RKO (cell line): Measurements from ENCODE around the gene TBCD.
A peak's percentile ranks its signal among the peaks of the same experiment; 100 is the strongest.
"Not testable (repeated sequence)": the region's sequence is repeated elsewhere in the genome, so short reads cannot be mapped to it uniquely, and the experiment has no call there.

ENCODE experiments used
- DNase-seq: peaks from one replicate; pipeline ENCODE4 v3.0.0-alpha.2; 2016; ENCODE audit warnings: low spot score

Gene TBCD

DNA sequence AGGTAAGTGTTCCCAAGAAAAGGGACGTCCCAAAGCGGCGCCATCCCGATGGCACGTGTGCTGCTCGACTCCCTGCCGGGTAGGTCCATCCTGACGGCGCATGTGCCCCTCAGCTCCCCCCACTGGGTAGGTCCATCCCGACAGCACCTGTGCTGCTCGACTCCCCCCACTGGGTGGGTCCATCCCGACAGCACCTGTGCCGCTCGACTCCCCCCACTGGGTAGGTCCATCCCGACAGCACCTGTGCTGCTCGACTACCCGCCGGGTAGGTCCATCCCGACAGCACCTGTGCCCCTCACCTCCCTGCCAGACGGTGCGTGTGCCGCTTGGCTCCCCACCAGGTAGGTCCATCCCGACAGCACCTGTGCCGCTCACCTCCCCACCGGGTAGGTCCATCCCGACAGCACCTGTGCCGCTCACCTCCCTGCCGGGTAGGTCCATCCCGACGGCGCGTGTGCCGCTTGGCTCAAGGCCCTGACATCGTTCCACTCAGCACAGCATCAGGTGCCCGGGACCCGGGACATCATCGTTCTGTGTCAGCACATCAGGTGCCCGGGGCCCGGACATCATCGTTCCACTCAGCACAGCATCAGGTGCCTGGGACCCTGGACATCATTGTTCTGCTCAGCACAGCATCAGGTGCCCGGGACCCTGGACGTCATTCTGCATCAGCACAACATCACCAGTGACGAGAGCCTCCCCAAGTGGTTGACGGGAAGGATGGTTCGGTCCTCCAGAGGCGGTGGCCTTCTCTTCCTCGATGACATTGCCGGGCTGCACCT is 22.2 kb upstream of the TBCD start:
- no peak for DNase-seq

DNA sequence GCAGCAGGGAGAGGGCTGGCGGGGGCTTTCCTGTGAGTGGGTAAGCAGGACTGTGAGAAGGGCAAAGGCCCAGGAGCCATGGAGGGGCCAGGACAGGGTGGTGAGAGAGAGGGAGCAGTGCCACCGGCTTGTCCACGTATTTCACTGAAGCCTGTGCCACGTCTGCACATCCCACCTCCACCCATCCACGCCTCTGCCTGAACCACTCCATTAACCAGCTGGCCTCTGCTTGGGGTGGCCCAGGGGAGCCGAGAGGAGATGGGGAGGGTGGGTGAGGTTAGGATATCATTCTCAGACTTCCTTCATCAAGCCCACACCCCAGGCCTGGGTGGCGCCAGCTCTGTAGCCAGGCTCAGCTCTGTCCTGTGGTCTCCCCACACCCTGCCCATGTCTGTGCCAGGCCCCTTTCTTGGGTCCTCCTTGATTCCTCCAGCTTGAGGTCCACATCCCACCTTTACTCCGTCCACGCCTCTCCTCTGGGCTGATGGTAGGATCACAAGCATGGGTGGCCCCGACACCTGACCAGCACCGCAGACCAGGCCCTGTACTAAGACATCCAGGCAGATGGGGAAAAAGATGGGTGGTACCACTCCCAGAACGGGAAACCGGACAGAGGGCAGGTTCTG is 19.6 kb upstream of the TBCD start:
- no peak for DNase-seq

DNA sequence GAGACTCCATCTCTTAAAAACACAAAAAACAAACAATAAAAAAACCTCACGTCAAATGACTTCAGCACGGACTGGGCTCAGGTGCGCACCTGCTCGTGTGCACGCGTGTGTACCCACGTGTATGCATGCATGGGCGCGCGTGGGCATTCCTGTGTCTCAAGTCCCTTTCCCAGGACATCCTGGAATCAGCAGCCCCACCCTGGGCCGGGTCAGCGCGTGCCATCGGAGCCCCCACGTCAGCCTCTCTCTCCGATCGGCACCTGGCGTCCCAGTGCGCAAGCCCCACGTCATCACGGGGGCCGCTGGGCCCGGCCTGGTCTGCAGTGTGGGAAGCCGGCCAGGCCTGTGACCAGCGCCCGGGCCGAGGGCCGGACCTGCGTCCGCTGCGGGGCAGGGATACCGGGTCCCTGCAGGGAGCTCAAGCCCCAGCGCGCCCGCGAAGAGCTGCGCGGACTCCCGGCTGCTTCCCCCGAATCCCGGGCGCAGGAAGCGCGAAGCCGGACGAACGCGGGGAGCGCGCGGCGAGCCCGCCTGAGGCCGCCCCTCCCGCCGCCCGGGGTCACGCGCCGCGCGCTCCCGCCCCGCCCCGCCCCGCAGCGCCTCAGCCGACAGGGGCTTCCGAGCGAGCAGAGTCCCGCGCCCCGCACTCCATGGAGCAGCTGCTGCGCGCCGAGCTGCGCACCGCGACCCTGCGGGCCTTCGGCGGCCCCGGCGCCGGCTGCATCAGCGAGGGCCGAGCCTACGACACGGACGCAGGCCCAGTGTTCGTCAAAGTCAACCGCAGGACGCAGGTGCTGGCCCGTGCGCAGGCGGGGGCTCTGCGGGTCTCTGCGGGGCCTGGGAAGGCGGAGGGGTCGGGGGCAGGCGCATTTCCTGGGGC is 16.6 kb upstream of the TBCD start, which contains the start of gene FN3K:
TSS of gene FN3K (plus strand) at position 629 of the 880 bp plus-strand sequence. CDS start at position 651, 22 bp downstream.
- DNase-seq, result peak; percentile 75

DNA sequence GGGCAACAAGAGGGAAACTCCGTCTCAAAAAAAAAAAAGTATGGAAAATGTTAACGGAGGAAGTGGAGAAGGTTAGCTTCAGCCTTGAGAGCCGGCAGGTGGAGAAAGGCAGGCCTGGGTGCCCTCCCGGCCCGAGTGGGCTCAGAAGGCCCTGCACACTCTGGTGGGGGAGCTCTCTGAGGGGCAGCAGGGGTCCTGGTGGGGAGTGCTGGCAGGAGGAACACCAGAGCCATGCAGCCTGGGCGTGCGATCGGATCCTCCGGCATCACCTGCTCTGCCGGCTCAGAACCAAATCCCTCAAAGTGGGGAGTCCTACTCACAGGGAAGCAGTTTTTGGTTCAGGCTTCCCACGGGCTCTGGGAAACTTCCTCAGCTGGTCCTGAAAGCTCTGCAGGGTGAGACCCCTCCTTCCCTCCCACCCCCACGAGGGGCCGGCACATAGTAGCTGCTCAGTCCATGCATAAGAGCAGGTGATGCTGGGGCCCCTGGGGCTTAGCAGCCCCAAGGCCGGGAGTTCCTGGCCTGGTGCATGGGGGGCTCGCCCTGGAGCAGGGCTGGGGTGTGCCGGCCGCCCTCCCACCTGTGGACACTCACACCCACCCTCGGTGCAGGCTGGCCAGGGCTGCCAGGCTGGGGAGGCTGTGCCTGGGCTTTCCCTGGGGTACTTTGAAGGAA is 15.2 kb upstream of the TBCD start:
- DNase-seq, result no peak

DNA sequence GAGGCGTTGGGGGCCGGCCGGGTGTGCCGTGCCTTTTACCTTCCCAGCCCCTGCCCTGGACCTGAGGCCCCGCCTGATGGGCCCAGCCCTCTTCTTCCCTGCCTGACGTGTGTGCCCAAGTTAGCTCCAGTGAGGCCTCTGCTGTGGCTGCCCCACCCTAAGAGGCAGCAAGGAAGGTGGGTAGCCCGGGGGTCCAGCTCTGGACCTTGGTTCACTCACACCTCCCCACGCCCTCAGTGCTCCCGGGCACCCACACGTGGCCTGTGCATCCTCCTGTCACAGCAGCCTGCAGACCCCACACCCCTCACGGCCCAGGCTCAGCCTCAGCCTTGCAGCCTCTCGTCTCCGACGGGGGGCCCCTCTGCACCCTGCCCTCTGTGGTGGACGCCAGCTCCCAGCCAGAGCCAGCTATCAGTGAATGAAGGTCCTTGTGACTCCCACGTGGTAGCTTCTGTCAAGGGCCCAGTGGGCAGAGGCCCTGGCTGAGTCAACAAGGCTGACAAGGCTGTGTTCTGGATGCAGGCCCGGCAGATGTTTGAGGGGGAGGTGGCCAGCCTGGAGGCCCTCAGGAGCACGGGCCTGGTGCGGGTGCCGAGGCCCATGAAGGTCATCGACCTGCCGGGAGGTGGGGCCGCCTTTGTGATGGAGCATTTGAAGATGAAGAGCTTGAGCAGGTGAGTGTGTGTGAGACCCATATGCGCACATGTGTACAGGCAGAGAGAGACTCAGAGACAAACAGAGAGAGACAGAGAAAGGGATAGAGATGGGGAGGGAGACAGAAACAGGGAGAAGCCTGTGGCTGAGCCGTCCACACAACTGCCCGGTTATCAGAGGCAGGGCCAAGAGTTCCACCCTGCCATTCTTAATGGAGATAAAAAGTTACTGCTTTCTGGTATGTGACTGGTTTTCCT is 13.6 kb upstream of the TBCD start:
- DNase-seq, result no peak

DNA sequence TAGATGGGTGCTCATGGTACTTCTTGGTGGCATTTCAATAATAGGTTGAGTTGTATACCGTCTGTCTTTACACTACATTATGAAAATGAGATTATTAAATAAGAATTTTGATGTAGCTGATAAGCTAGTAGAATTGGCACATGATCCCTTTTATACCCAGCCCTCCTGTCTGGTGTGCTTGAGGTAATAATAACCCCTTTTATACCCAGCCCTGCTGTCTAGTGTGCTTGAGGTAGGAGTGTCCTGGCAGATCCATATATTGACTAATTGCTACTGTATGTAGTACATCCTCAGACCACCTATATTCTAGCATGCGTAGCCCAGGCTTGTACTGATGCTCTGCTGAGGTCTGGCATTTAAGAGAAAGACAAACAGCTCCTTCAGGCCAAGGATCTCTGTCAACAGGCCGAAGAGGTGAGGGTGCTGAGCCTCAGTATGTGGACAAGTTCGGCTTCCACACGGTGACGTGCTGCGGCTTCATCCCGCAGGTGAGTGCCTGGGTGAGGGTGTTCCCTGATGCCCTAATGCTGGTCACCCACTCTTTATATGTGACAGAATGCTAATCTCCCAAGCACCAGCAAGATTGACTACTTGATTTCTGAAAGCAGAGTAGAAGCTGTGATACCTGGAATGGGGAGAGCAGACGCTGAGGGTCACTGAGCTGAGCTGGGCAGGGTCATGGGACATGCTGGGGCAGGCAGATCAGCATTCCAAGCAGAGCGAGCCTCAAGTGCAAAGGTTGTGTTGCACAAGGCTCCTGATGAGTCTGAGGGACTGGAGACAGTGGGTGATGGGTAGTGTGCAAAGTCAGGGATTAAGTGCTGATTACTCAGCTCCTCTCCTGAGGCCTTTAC is 10.7 kb upstream of the TBCD start:
- no peak for DNase-seq

DNA sequence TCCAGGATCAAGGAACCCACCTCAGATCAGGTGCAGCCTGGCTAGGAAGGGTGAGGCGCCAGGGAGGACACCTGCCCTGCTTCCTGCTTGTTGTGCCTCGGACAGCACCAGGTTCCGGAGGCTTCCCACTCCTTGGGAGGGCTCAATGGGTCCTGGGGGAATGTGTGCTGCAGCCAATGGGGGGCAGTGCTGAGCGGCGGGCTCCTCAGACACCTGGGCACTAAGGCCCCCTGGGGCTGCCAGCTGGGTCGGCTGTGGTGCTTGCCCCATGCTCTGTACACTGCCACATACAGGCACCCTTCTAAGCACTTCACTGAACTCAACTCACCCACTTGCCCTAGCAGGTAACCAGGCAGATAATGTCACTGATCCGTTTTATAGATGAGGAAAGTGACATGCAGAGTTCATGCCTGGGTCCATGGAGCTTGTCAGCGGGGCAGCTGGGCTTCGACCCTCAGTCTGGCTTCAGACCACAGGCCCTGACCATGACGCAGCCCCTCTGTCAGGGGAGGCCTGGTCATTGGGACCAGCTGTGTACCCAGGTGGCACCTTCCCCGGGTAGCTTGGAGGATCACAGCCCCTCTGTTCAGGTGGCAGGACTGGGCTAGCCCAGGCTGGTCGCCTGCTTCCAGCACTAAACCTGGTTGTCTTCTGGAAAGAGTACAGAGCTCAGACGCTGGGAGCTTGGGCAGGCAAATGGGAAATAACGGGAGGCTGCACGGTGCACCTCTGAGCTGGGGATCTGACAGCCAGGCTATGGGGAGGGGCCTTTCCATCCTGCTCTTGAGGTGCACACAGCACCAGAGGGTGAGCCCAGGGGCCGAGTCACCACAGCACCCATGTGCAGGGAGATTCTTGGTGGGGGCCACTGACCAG is 8.3 kb upstream of the TBCD start:
- no peak for DNase-seq

DNA sequence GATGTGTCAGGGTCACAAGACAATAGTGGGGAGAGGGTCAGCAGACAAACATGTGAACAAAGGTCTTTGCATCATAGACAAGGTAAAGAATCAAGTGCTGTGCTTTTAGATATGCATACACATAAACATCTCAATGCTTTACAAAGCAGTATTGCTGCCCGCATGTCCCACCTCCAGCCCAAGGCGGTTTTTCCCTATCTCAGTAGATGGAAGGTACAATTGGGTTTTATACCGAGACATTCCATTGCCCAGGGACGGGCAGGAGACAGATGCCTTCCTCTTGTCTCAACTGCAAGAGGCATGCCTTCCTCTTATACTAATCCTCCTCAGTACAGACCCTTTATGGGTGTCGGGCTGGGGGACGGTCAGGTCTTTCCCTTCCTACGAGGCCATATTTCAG is 7.1 kb upstream of the TBCD start:
- DNase-seq, result not testable (repeated sequence)

DNA sequence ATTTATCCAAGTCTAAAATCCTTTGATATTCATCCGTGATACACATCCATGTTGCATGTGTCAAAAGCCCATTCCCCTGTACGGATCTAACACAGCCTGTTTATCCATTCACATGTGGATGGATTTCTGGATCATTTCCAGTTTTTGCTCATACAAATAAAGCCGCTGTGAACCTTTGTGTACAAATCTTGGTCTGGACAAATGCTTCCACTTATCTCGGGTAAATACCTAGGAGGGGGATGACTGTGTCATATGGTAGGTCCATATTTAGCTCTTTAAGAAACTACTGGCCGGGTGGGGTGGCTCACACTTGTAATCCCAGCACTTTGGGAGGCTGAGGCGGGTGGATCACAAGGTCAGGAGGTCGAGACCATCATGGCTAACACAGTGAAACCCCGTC is 6.3 kb upstream of the TBCD start:
- DNase-seq, result no peak

DNA sequence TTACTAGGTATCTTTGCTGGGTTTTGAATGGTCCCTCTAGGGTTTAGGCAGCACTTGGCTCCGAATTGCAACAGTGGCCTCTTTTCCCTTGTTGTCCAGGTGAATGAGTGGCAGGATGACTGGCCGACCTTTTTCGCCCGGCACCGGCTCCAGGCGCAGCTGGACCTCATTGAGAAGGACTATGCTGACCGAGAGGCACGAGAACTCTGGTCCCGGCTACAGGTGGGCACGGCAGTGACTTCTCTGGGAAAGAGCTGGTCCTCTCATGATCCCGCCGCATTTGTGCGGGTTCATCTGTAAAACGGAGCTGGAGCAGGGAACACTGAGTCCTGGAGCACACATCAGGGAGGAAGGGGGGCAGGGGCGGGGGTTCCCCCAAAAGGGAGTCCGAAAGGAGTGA is 3.1 kb upstream of the TBCD start:
- DNase-seq, result no peak

DNA sequence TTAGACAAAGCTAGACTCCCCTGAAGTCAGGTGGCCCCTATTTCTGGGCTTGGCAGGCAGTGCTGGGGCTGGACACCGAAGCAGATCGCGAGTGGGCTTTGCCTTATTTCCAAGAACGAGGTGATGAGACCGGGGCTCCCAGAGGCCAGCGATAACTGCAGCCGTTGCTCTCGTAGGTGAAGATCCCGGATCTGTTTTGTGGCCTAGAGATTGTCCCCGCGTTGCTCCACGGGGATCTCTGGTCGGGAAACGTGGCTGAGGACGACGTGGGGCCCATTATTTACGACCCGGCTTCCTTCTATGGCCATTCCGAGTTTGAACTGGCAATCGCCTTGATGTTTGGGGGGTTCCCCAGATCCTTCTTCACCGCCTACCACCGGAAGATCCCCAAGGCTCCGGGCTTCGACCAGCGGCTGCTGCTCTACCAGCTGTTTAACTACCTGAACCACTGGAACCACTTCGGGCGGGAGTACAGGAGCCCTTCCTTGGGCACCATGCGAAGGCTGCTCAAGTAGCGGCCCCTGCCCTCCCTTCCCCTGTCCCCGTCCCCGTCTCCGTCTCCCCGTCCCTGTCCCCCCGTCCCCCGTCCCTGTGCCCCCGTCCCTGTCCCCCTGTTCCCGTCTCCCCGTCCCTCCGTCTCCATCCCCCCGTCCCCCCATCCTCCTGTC is 1.5 kb upstream of the TBCD start:
- no peak for DNase-seq

DNA sequence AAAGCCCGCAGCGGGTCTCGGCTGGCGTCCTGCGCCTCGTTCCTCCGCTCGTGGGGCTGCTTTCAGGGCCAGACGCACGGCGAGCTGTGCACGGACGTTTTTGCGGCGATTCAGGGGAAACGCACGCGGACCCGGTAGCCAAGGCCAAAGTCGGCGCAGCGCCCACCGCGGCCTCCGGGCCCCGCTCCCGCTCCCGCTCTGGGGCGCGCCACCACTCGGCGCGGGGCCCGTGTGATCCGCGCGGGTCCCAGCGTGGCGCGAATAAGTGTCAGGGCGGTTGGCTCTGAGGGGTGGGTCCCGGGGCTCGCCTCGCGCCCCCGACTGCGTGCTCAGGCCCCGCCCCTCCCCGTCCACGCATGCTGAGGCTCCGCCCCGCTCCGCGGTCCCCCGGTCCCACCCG is 694 bp upstream of the TBCD start:
- DNase-seq, result no peak

DNA sequence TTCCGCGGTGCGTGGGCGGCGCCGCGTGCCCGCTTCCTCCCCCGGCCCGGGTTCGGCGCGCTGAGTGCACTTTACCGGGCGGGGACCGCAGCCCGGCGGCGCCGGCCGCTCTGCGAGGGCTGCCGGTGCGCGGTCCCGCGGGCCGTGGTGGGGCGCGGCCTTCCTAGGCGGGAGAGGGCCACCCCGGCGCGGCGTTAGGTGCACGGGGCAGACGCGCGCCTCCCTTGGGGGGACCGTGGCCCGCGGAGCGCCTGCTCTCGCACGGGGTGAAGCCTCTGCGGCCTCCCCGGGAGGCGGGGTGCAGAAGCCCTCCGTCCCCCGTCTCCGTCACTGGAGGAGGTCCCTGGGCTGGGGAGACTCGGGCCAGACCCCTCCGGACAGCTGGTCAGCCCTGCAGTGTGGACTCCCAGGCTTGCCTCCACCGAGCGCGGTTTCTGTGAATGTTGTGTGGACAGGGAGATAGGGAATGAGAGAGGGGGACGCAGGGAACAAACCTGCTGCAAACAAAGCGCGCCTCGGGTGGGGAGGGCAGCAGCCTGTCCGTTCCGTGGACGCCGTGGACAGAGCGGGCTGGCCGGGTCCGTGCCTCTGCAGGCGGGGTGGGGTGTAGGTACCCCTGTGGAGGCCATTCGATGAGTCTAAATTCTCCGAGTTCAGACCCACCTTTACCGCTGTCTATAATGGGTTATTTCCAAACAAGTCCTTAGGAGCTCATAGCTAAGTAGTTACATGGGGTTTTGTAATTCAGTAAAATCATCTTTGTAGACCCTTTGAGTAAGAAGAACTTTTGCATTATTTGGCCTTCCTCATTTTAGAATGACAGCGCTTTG is 721 bp downstream of the TBCD start:
- peak; percentile 38 for DNase-seq

DNA sequence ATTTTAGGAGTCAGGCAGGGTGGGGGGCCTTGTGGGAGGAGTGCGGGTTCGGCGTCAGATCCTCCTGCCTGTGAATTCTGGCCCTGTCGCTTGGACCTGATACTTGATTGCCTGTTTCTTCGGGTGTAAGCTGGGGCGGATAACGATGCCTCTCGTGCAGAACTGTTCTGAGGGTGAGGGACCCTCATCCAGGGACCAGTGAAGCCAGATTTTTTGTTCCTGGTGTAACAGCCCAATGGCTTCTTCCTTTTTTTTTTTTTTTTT is 1.3 kb downstream of the TBCD start:
- no peak for DNase-seq

DNA sequence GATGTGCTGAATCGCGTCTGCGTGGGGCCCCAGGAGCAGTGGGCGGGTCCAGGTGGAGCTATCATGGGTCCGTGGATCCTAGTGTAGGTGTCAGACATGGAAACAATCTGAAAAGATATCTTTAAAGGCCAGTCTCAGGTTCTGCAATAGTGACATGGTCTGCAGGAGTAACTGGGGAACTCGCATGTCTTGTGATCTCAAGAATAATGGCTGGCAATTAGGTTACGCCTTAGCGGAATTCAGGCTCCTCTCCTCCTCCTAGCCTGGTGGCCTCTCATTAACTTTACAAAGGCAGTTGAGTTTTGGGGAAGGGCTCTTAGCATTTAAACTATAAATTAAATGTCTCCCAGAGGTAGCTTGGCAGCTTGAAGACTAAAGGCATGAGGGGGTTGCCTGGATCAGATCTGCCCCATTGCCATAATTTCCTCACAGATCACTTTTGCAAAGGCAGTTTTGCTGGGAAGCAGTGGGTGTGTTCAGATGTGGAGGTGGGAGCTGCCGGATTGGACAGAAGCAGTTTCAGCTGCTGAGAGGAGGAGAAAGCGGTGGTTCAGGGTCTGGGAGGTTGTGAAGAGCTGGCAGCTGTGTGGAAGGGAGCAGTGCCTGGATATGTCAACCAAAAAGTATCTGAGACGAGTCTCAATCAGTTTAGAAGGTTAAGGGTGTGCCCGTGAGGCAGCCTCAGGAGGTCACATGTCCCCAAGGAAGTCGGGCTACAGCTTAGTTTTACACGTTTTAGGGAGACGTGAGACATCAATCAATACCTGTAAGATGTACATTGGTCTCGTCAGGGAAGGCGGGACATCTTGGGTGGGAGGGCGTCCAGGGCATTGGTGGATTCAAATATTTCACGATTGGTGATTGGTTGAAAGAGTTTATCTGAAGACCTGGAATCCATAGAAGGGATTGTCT is 2.7 kb downstream of the TBCD start:
- DNase-seq, result no peak

DNA sequence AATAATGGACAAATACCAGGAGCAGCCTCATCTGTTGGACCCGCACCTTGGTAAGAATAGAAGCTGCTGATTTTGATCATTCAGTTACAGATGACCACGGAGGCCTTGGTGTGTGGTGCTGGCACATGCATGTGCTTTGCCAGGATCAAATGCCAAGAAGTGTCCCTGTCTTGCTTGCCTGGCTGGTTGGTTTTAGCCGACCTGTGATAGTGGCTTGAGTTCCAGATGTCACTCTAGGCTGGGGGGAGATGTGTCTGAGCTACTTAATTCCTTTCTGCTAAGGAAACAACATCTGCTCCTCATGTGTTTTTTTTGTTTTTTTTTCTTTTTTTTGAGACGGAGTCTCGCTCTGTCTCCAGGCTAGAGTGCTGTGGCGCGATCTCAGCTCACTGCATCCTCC is 4.3 kb downstream of the TBCD start:
- DNase-seq, result no peak

DNA sequence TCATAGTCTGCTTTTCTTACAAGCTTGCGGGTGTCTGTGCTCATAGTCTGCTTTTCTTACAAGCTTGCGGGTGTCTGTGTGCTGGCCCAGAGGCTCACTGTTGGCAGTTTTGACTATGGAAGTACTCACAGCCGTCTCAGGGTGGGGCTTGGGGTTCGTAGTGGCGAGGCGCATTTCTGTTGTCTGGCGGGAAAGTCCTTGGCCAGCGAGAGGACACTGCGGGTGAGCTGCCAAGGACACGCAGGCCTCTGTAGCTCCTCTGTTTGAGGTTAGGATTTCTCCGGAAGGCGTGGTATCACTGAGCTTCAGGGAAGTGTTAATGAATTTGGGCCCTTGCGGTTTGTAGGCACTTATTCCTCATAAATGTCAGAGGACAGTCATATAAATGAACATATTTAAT is 13.5 kb downstream of the TBCD start:
- DNase-seq, result no peak
